Fibroblast of the conjunctiva (primary cell): ENCODE measurements around the gene TSPAN15.

Experiments
- DNase-seq: peaks from one replicate; pipeline ENCODE4 v3.0.0-alpha.2; 2010; ENCODE audit warnings: low read depth

TSPAN15 gene

GRCh38 chr10:69451209-69451783, at the start of gene TSPAN15:
Gene TSPAN15 (plus strand): TSS chr10:69451465. CDS start chr10:69451595, 130 bp downstream.
- DNase-seq = peak; percentile 23

- DNase-seq = no peak
These were observed 48.9 kb upstream of the TSPAN15 start for GRCh38 chr10:69402386-69402785.

GRCh38 chr10:69403066-69403465, 48.2 kb upstream of the TSPAN15 start:
- DNase-seq = no peak

- DNase-seq = no peak
These were observed 47.7 kb upstream of the TSPAN15 start for GRCh38 chr10:69403519-69403918.

- DNase-seq = no peak
These were observed 46.5 kb upstream of the TSPAN15 start for GRCh38 chr10:69404786-69405185.

GRCh38 chr10:69405221-69405620, 46.0 kb upstream of the TSPAN15 start:
- DNase-seq = no peak

GRCh38 chr10:69406302-69406811, 44.9 kb upstream of the TSPAN15 start:
- DNase-seq = peak; percentile 17

- DNase-seq = no peak
These were observed 44.3 kb upstream of the TSPAN15 start for GRCh38 chr10:69406816-69407580.

GRCh38 chr10:69407621-69408301, 43.5 kb upstream of the TSPAN15 start:
- DNase-seq = no peak

- peak; percentile 93 for DNase-seq
These were observed 42.7 kb upstream of the TSPAN15 start for GRCh38 chr10:69408318-69409175.

GRCh38 chr10:69409176-69409495, 42.1 kb upstream of the TSPAN15 start:
- no peak for DNase-seq

- DNase-seq = no peak
These were observed 41.3 kb upstream of the TSPAN15 start for GRCh38 chr10:69409968-69410367.

- DNase-seq = no peak
These were observed 40.8 kb upstream of the TSPAN15 start for GRCh38 chr10:69410487-69410886.

- DNase-seq = no peak
These were observed 39.8 kb upstream of the TSPAN15 start for GRCh38 chr10:69411476-69411875.

- no peak for DNase-seq
These were observed 39.0 kb upstream of the TSPAN15 start for GRCh38 chr10:69412232-69412790.

- DNase-seq = peak; percentile 53
These were observed 37.9 kb upstream of the TSPAN15 start for GRCh38 chr10:69413221-69413865.

GRCh38 chr10:69414036-69415018, 36.9 kb upstream of the TSPAN15 start:
- no peak for DNase-seq

- no peak for DNase-seq
These were observed 36.2 kb upstream of the TSPAN15 start for GRCh38 chr10:69415049-69415448.

GRCh38 chr10:69415951-69416350, 35.3 kb upstream of the TSPAN15 start:
- no peak for DNase-seq

GRCh38 chr10:69416695-69417094, 34.6 kb upstream of the TSPAN15 start, which contains the start of gene TACR2:
Gene TACR2 (minus strand): TSS chr10:69416918. CDS start chr10:69416323, 595 bp downstream.
- DNase-seq = no peak
